GM19328 (cell line): ENCODE measurements around the gene ALOXE3.
A peak's percentile ranks its signal among the peaks of the same experiment; 100 is the strongest.

ENCODE experiments used
- ATAC-seq: cut with Tn5 transposase; IDR thresholded peaks from one replicate; pipeline ENCODE4 v1.9.1; 2021; ENCODE audit warnings: mild to moderate bottlenecking, moderate library complexity; ENCODE audit not compliant: unreplicated experiment

The ALOXE3 gene

DNA sequence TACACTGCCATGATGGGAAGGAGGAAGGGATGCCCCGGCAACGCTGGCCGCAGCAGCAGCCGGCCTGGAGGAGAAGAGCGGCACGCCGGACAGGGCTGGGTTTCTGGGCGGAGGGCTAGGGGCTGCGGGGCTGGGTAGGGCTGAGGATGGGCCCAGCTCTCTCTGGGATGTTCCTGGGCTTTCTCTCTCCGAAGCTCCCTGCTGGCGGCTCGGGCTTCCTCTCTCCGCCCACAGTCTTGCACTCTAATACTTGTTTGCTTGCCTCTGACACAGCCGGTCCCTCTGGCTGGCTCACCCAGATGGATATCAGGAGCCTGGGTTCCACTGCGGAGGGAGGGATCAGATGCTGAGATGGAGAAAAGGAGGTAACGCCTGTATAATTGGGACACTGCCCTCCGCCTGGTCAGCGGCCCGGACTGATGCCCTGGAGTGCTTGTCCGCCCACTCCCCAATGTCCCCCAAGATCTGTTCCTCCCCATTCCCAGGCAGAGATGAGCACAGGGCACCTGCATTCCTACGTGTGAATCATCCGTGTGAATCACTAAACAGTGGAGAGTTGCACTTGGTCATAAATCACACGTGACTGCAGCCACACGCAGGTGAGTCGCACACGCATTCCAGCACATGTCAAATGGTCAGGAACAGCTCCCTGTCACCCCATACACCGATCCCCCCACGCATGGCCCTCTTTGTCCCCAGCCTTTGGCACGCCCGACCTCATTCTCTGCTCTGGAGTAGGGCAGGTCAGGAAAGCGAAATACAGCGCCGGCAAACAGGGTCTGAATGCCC, at the start of gene ALOXE3:
Gene ALOXE3, minus strand, starts transcription at position 535 of the 789 bp plus-strand sequence. Its CDS starts 524 bp downstream, at position 11.
- no peak for ATAC-seq

- ATAC-seq = no peak
Observed at GRCh38 chr17:8167526-8167925, 49.2 kb upstream of the ALOXE3 start.

- no peak for ATAC-seq
Observed at GRCh38 chr17:8166731-8167130, 48.4 kb upstream of the ALOXE3 start.

DNA sequence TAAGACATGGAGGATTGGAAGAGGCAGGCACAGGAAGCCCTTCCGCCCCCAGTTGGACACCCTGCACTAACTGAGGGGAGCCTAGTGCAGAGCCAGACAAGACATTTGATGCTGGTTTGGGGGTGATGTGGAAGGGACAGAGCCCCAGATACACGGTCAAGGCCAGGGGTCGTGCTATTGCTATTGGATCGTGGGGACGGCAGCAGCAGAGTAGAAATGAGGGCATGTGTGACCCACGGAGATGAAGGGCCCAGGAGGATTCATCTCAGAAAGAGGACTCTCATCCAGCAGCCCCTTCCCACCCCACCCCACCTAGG, 46.5 kb upstream of the ALOXE3 start:
- no peak for ATAC-seq

GRCh38 chr17:8163978-8164814, 45.9 kb upstream of the ALOXE3 start:
- no peak for ATAC-seq

- no peak for ATAC-seq
Observed at GRCh38 chr17:8162997-8163977, 45.0 kb upstream of the ALOXE3 start.

DNA sequence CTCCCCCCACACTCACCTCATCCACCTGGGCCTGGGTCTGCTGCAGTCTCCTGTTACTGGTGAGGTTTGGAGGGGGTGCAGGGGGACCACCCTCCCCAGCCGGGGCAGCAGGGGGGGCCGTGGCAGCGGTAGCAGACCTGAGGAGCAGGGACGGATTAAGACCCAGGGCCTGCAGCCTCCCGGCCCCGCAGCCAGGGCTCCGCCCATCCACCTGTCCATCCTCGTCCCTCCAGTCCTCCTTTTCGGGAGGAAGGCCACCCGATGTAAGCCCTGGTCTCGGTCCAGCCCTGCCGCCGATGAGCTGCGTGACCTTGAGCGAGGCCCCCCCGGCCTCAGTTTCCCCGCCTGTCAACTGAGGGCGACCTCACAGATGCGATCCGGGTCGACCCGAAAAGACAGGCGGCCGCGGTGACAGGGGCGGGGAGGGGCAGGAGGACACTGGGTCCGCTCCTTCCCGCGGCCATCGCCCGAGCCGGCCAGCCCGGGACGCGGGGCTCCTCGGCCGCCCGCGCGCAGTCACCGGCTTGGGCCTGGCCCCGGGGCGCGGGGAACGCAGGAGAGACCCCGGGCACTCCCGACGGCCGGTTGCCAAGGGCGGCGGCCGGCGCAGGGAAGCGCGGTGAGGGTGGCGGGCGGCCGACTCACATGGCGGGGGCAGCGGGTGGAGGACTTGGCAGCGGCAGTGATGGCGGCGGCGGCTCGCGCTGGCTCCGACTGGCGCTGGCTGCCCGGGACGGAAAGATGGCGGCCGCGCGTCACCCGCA, 44.1 kb upstream of the ALOXE3 start, which contains the start of gene VAMP2:
Gene VAMP2, minus strand, starts transcription at position 716 of the 764 bp plus-strand sequence. Its CDS starts 69 bp downstream, at position 647.
- no peak for ATAC-seq

DNA sequence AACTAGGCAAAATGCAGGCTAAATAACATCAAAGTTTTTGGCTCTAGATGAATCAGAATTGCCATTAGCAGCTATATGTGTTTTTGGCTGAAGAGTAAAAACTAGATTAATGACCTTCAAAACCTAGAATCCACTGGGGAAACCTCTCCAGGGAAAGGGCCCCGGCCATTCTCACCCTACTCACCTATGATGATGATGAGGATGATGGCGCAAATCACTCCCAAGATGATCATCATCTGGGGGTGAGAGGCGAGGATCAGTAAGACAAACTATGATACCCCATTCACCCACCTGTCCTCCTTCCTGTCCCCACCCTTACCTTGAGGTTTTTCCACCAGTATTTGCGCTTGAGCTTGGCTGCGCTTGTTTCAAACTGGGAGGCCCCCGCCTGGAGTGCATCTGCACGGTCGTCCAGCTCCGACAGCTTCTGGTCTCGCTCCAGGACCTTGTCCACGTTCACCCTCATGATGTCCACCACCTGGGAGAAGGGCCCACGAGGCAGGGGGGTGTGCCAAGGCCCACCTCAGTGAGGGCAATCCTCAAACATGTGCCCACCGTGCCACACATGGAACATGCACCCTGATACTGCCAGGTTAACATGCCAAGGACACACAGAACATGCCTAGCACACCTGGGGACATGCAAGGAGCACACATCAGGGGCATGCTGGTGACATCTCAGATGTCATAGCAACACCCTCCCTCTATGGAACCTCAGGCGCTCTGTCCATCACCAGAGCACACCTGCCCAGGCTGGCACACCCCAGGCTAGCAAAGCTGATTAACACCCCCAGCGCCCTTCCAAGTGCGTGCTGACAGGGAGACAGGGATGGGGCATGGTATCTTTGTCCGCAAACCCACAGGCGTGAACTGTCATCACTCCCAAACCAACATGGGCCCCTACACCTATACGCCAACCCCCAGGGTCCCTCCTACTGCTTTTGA, 43.2 kb upstream of the ALOXE3 start:
- ATAC-seq = no peak

DNA sequence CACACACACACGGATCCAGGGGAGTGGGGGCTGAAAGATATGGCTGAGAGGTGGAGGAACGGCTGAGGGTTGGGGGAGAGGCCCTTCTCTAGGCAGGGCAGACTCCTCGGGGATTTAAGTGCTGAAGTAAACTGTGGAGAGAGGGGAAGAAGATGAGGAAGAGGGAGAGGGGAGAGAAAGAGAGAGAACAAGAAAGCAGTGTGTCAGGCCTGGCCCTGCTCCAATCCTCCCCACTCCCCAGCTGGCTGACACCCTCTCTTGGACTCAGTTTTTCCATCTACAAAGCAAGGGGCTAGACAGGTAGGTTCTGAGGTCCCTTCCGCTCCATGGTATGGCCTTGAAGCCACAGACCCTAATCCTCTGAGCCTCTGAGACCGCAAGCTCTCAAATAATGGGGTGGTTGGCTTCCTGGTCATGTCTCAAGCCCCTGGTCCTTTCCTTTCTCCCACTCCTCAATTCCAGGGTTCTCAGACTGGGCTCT, 42.5 kb upstream of the ALOXE3 start:
- ATAC-seq = no peak

- no peak for ATAC-seq
Observed at GRCh38 chr17:8160224-8160577, 41.9 kb upstream of the ALOXE3 start.

DNA sequence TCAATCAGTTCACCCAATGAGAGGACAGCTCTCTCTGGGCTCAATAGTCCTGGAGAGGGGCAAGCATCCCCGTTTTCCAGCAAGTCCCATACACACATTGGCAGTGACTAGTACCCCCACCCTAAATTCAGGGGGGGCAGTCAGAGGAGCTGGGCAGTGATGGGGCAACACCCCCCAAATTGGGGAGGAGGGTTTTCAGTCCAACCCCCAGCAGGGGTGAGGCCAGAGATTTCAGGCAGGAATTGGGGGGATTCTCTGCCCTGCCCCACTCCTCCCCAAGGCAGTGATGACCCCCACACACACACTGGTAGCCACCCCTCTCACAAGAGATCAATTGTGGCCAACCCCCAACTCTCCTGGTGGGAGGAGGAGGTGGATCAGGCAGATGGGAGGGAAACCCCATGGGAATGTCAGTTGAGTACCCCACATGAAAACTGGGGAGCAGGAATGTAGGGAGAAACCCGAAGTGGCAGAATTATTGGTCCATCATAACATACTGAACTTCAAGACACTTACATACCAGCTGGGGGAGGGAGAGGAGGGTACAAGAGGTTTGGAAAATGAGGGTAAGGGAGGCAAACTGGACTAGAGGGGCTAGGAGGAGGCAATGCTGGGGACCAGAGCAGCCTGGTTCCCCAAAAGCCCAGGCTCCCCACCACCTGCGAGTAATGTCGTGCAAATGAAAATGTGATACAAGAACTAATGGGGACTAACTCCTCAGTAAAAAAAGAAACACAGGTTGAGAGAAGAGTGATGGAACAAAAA, 41.3 kb upstream of the ALOXE3 start:
- no peak for ATAC-seq

DNA sequence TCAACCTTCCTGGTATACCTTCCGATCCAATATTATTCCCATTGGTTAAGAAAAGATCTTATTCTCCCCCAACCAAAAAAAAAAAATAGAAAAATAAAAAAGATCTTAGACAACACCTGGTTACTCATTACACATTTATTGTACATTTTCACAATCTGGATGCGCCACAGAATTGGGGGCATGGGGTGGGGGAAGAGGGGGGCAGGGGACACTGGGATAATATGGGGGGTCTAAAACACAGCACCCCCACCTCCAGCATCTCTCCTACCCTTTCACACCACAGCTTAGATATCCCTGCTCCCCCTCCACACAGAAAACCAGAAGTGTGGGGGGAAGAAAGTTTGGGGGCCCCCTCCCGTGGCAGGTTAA, 40.7 kb upstream of the ALOXE3 start:
- ATAC-seq = no peak

DNA sequence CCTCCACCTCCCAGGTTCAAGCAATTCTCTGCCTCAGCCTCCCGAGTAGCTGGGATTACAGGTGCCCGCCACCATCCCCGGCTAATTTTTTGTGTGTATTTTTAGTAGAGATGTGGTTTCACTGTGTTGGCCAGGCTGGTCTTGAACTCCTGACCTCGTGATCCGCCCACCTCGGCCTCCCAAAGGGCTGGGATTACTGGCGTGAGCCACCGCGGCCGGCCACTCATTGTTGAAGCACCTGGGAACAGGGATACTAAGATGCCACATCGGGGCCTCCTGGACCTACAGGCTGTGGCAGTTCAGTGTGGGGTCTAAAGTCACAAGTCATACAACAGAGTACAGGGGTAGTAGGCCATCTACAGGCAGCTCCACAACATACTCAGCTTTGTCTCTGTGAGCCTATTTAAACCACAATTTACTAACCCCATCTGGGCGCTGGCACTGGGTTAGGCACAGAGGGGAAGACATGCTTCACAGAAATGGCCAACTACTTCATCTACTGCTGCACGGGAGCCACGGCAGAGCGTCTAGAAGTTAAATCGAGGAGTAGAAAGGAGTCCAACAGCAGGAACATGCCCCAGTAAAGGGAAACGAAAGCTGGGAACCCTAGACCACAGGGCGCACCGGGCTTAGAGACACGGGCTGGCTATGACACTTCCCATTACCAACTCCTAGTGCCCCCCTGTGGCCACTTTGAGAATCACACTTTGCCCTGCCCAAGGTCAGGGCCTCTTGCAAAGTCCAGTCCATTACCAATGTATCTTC, 40.1 kb upstream of the ALOXE3 start:
- no peak for ATAC-seq

- peak; percentile 86 for ATAC-seq
Observed at GRCh38 chr17:8156246-8156992, 38.1 kb upstream of the ALOXE3 start.

DNA sequence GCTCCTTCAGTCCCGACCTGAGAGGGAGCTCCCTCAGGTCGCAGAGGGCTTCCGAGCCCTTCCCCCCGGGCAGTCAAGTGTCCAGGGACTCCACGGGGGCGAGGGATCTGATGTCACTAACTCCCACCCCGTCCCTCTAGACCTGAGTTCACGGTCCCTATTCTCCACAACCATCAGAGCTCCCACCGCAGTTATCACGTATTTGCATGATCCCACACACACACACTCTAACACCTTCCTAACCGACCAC, 37.6 kb upstream of the ALOXE3 start:
- ATAC-seq = no peak

GRCh38 chr17:8155231-8155995, 37.1 kb upstream of the ALOXE3 start:
- ATAC-seq = no peak
